ENCODE results near the gene NR4A1. TPM values are rescaled to one million over a fixed set of nuclear protein-coding genes. Genes with fewer than 3 reads are reported as not detected.

NR4A1 gene
- total RNA-seq, 1 experiment from 2014 or later: 25.8 TPM

DNA sequence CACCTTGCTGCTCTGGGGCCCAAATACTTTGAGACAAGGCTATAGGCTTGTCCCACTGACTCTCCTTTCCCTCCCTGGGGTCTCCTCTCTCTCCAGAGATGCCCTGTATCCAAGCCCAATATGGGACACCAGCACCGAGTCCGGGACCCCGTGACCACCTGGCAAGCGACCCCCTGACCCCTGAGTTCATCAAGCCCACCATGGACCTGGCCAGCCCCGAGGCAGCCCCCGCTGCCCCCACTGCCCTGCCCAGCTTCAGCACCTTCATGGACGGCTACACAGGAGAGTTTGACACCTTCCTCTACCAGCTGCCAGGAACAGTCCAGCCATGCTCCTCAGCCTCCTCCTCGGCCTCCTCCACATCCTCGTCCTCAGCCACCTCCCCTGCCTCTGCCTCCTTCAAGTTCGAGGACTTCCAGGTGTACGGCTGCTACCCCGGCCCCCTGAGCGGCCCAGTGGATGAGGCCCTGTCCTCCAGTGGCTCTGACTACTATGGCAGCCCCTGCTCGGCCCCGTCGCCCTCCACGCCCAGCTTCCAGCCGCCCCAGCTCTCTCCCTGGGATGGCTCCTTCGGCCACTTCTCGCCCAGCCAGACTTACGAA is 3.1 kb downstream of the NR4A1 start:
- Histone ChIP-seq H3K14ac (ENCODE audit: insufficient read depth, low read length) (no peak overlapping the region), H2BK5ac (ENCODE audit: insufficient read length, low read length) (no peak overlapping the region), H3K79me2 (ENCODE audit: insufficient read depth, low read length) (no peaks in the 10 kb centered on the region), H3K4me2 (ENCODE audit: insufficient read depth, insufficient read length, low read length) (no peak overlapping the region), H3K9me3 (ENCODE audit: control insufficient read depth, low read depth, low read length) (no peaks in the 10 kb centered on the region), H2AFZ (ENCODE audit: low read length) (no peak overlapping the region), H3K56ac (ENCODE audit: insufficient read length, low read depth, low read length) (no peak overlapping the region), H3T11ph (ENCODE audit: low read length) (no peak overlapping the region), H3K4me1 (ENCODE audit: insufficient read depth, low read length) (no peaks in the 10 kb centered on the region; the same call in 1 of the 2 replicates), H2BK120ac (ENCODE audit: low read depth, low read length, poor library complexity, severe bottlenecking) (no peak overlapping the region), H3K23ac (ENCODE audit: insufficient read length, low read depth, low read length) (no peak overlapping the region), H2BK12ac (ENCODE audit: insufficient read length, low read depth, low read length) (no peak overlapping the region), H3K23me2 (ENCODE audit: insufficient read length, low read depth, low read length, poor library complexity, severe bottlenecking) (peaks cover 17% of the 10 kb centered on the region), H2BK15ac (ENCODE audit: low read depth, low read length) (no peak overlapping the region), H4K5ac (ENCODE audit: insufficient read length, low read depth, low read length) (no peak overlapping the region), H3K9ac (ENCODE audit: extremely low read depth, insufficient read length, low read length) (no peak overlapping the region), H2BK20ac (ENCODE audit: low read depth, low read length, poor library complexity, severe bottlenecking) (no peak overlapping the region), H3K27me3 (ENCODE audit: insufficient read depth, low read length) (peaks cover 3% of the 10 kb centered on the region; the same call in 1 of the 2 replicates), H3K18ac (ENCODE audit: insufficient read length, low read depth, low read length) (no peak overlapping the region), H3K79me1 (ENCODE audit: insufficient read depth, low read depth, low read length, poor library complexity, severe bottlenecking) (no peaks in the 10 kb centered on the region), H3K27ac (ENCODE audit: insufficient read length, low read depth, low read length) (no peak overlapping the region), H2AK5ac (ENCODE audit: insufficient read length, low read length) (no peak overlapping the region), H4K91ac (ENCODE audit: insufficient read length, low read depth, low read length) (no peak overlapping the region), H4K20me1 (ENCODE audit: control insufficient read depth, insufficient read depth, insufficient read length) (no peaks in the 10 kb centered on the region), H3K4ac (ENCODE audit: low read depth, low read length) (no peak overlapping the region), H4K8ac (replicated peaks; ENCODE audit: insufficient read length, low read depth, low read length) (no peak overlapping the region)
- peaks cover 0 to 28% (median 26%) of the 10 kb centered on the region in 3 experiments; a peak in 6 of 7 replicates for H3K36me3 Mint-ChIP-seq (ENCODE audit: insufficient read depth in 1 of 3, low read depth in 3 of 3)
- peaks cover 35% of the 10 kb centered on the region for H3K27me3 Mint-ChIP-seq (ENCODE audit: low read depth)
- no peak overlapping the region for H3K27ac Mint-ChIP-seq
- WGBS (ENCODE audit: extremely low coverage, insufficient read length, low lambda C conversion rate): no CpG with 5 or more reads among the region's 21 CpGs
- no peak for DNase-seq
- no peaks in the 10 kb centered on the region; a peak in 1 of 5 replicates for H3K9me3 Mint-ChIP-seq
- H3K4me1 Mint-ChIP-seq: peaks cover 23 to 28% of the 10 kb centered on the region in 2 experiments
- H3K4me3 Mint-ChIP-seq: no peak overlapping the region
- TF ChIP-seq, protein P1, sequence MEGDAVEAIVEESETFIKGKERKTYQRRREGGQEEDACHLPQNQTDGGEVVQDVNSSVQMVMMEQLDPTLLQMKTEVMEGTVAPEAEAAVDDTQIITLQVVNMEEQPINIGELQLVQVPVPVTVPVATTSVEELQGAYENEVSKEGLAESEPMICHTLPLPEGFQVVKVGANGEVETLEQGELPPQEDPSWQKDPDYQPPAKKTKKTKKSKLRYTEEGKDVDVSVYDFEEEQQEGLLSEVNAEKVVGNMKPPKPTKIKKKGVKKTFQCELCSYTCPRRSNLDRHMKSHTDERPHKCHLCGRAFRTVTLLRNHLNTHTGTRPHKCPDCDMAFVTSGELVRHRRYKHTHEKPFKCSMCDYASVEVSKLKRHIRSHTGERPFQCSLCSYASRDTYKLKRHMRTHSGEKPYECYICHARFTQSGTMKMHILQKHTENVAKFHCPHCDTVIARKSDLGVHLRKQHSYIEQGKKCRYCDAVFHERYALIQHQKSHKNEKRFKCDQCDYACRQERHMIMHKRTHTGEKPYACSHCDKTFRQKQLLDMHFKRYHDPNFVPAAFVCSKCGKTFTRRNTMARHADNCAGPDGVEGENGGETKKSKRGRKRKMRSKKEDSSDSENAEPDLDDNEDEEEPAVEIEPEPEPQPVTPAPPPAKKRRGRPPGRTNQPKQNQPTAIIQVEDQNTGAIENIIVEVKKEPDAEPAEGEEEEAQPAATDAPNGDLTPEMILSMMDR (conservative IDR thresholded peaks at IDR 0.05): no peak

Data from H9 (cell line).